Neural cell (in vitro differentiated cells): Measurements from ENCODE around the gene KCNAB1. TPM values are rescaled to one million over a fixed set of nuclear protein-coding genes. Genes with fewer than 3 reads are reported as not detected.
A peak's percentile ranks its signal among the peaks of the same experiment; 100 is the strongest.

Experiments used
- H2AFZ ChIP-seq: fragments of 200-600, 300-800 bp; sonication (generic), shearing (Covaris generic); 2 replicates; pipeline ENCODE4 v1.6.0; 2014; ENCODE audit warnings: low read depth, mild to moderate bottlenecking, antibody characterized with exemption, low read length, moderate library complexity
- H3F3A ChIP-seq: fragments of 200-600 bp; shearing (Covaris generic); 2 replicates; pipeline ENCODE4 v1.6.1; 2016; ENCODE audit warnings: mild to moderate bottlenecking, moderate library complexity, mixed read lengths, antibody characterized with exemption, low read length; ENCODE audit not compliant: insufficient read depth, poor library complexity, severe bottlenecking
- H3K27ac ChIP-seq: fragments of 200-600, 300-800 bp; sonication (generic), shearing (Covaris generic); 2 replicates; pipeline ENCODE4 v1.5.1; 2014; ENCODE audit warnings: mild to moderate bottlenecking, low read length, moderate library complexity
- H3K27me3 ChIP-seq: fragments of 300-800, 200-600 bp; sonication (generic), shearing (Covaris generic); 2 replicates; pipeline ENCODE4 v1.6.0; 2014; ENCODE audit warnings: mild to moderate bottlenecking, low read depth, low read length, moderate library complexity; ENCODE audit not compliant: insufficient read depth
- H3K36me3 ChIP-seq: fragments of 300-800, 200-600 bp; sonication (generic), shearing (Covaris generic); 2 replicates; pipeline ENCODE4 v1.5.1; 2014; ENCODE audit warnings: mild to moderate bottlenecking, antibody characterized with exemption, low read length, moderate library complexity; ENCODE audit not compliant: insufficient read depth
- H3K4me2 ChIP-seq: fragments of 300-800, 200-600 bp; sonication (generic), shearing (Covaris generic); 2 replicates; pipeline ENCODE4 v1.6.0; 2014; ENCODE audit warnings: mild to moderate bottlenecking, low read length
- H3K4me3 ChIP-seq: fragments of 300-800, 200-600 bp; sonication (generic), shearing (Covaris generic); 2 replicates; pipeline ENCODE4 v1.5.1; 2014; ENCODE audit warnings: mild to moderate bottlenecking, low read length, moderate library complexity
- H3K79me2 ChIP-seq: fragments of 200-600 bp; shearing (Covaris generic); replicated peaks from 2 replicates; pipeline ENCODE4 v1.6.0; 2014; ENCODE audit warnings: mild to moderate bottlenecking, low read length, moderate library complexity; ENCODE audit not compliant: insufficient read depth
- H3K9ac ChIP-seq: fragments of 300-800, 200-600 bp; sonication (generic), shearing (Covaris generic); 2 replicates; pipeline ENCODE4 v1.6.1; 2016; ENCODE audit warnings: mild to moderate bottlenecking, low read length, mixed read lengths
- H3K9me2 ChIP-seq: fragments of 200-600 bp; shearing (Covaris generic); 2 replicates; pipeline ENCODE4 v1.6.1; 2016; ENCODE audit warnings: mild to moderate bottlenecking, low read length, mixed read lengths; ENCODE audit not compliant: insufficient read depth
- H3K9me3 ChIP-seq: fragments of 200-600, 300-800 bp; sonication (generic), shearing (Covaris generic); 2 replicates; pipeline ENCODE4 v1.6.1; 2016; ENCODE audit warnings: mild to moderate bottlenecking, mixed run types, low read length, moderate library complexity, mixed read lengths
- H4K20me1 ChIP-seq: fragments of 200-600 bp; shearing (Covaris generic); 2 replicates; pipeline ENCODE4 v1.6.1; 2016; ENCODE audit warnings: mild to moderate bottlenecking, mixed run types; ENCODE audit not compliant: insufficient read depth
- CTCF ChIP-seq: fragments of 450-650 bp; IDR thresholded peaks from 2 replicates; pipeline ENCODE4 v1.5.1; 2014; ENCODE audit warnings: antibody characterized with exemption, mild to moderate bottlenecking, moderate library complexity; ENCODE audit not compliant: poor library complexity, severe bottlenecking
- EP300 ChIP-seq: fragments of 450-650 bp; conservative IDR thresholded peaks from 2 replicates; pipeline ENCODE4 v1.6.1; 2014; ENCODE audit warnings: antibody characterized with exemption, mild to moderate bottlenecking, moderate library complexity; ENCODE audit not compliant: poor library complexity, severe bottlenecking
- EZH2 ChIP-seq: fragments of 200-600, 300-800 bp; shearing (Covaris generic), sonication (generic); IDR thresholded peaks from 2 replicates; pipeline ENCODE4 v1.6.1; 2014; ENCODE audit warnings: antibody characterized with exemption, low read length, borderline replicate concordance, mild to moderate bottlenecking; ENCODE audit not compliant: insufficient read depth, poor library complexity, severe bottlenecking
- MXI1 ChIP-seq: fragments of 450-650 bp; conservative IDR thresholded peaks from 2 replicates; pipeline ENCODE4 v1.6.1; 2014; ENCODE audit warnings: antibody characterized with exemption, mild to moderate bottlenecking; ENCODE audit not compliant: poor library complexity, severe bottlenecking
- POLR2AphosphoS5 ChIP-seq: IDR thresholded peaks from 2 replicates; pipeline ENCODE4 v1.6.1; 2012
- RAD21 ChIP-seq: fragments of 450-650 bp; conservative IDR thresholded peaks from 2 replicates; pipeline ENCODE4 v1.6.1; 2014; ENCODE audit warnings: antibody characterized with exemption, mild to moderate bottlenecking, moderate library complexity
- REST ChIP-seq: IDR thresholded peaks from 2 replicates; pipeline ENCODE4 v1.6.1; 2012; ENCODE audit warnings: borderline replicate concordance
- SMC3 ChIP-seq: fragments of 450-650 bp; conservative IDR thresholded peaks from 2 replicates; pipeline ENCODE4 v1.6.1; 2014; ENCODE audit warnings: antibody characterized with exemption, mild to moderate bottlenecking, moderate library complexity; ENCODE audit not compliant: poor library complexity
- TAF1 ChIP-seq: IDR thresholded peaks from 2 replicates; pipeline ENCODE4 v1.6.1; 2012; ENCODE audit warnings: low read depth
- polyA plus RNA-seq: library from polyadenylated mRNA; depleted of rRNA; stranded (reverse); fragments of >200 nt; gene quantifications from 2 replicates; pipeline ENCODE4 v1.2.3, GENCODE V29; 2014

KCNAB1 gene
- polyA plus RNA-seq, 1 donor from 2014 or later = 14.9 TPM

DNA sequence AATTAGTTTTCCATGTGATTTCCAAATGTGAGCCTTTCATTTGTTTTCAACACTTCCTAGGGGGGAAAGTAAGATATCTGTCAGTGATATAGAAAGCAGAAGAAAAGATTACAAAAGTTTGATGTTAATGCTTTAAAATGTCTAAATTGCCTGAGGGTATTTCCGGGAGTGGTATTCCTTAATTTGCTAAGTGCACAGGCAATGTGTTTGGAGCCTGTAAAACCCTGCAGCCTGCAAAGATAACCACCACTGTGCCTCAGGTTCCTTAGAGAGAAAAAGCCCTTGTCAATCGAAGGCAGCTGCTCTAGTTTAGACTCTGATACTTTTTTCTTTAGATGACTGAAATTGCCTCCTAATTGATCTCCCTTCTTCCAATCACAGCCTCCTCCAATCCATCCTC, 279.7 kb downstream of the KCNAB1 start:
- Histone ChIP-seq H3K9me2 (no peaks in the 10 kb centered on the region), H3K36me3 (no peaks in the 10 kb centered on the region), H3K27ac (peak overlapping the region; percentile 32), H4K20me1 (no peaks in the 10 kb centered on the region), H3K4me2 (peak overlapping the region; percentile 21), H3K79me2 (no peaks in the 10 kb centered on the region), H3K27me3 (no peaks in the 10 kb centered on the region), H3K9ac (no peak overlapping the region), H3F3A (no peaks in the 10 kb centered on the region), H3K9me3 (no peaks in the 10 kb centered on the region), H2AFZ (no peak overlapping the region), H3K4me3 (peak overlapping the region; percentile 3)
- no peak for TF ChIP-seq REST
- TF ChIP-seq SMC3 = no peak
- TF ChIP-seq MXI1 = no peak
- no peak for TF ChIP-seq POLR2AphosphoS5
- no peak for TF ChIP-seq TAF1
- no peak for TF ChIP-seq CTCF
- TF ChIP-seq EZH2 = no peak
- TF ChIP-seq EP300 = no peak
- TF ChIP-seq RAD21 = no peak

- no peak overlapping the region for H3K4me3 ChIP-seq
- H3K27ac ChIP-seq = no peak overlapping the region
- no peak overlapping the region for H2AFZ ChIP-seq
- H3K4me2 ChIP-seq = no peak overlapping the region
- H3K9me2 ChIP-seq = no peaks in the 10 kb centered on the region
- H3K9ac ChIP-seq = no peak overlapping the region
- no peaks in the 10 kb centered on the region for H3K79me2 ChIP-seq
- no peaks in the 10 kb centered on the region for H3K27me3 ChIP-seq
- no peaks in the 10 kb centered on the region for H3K9me3 ChIP-seq
- TF ChIP-seq MXI1 = no peak
- TF ChIP-seq REST = no peak
- TF ChIP-seq EP300 = no peak
- no peak for TF ChIP-seq RAD21
- no peak for TF ChIP-seq POLR2AphosphoS5
- TF ChIP-seq TAF1 = no peak
- no peak for TF ChIP-seq CTCF
- TF ChIP-seq SMC3 = no peak
- no peak for TF ChIP-seq EZH2
- H3K36me3 ChIP-seq = no peaks in the 10 kb centered on the region
- no peaks in the 10 kb centered on the region for H4K20me1 ChIP-seq
- H3F3A ChIP-seq = no peaks in the 10 kb centered on the region
These were observed 280.4 kb downstream of the KCNAB1 start for GRCh38 chr3:156400735-156401134.
